Left lung (tissue), 10 donors: Measurements from ENCODE around the gene IFI27L1. TPM values are rescaled to one million over a fixed set of nuclear protein-coding genes. Genes with fewer than 3 reads are reported as not detected.

ENCODE experiments used
- ATAC-seq: fragments of 200-7000 bp; cut with Tn5 transposase; one replicate; pipeline ENCODE4 v1.9.1; 2020; ENCODE audit warnings: moderate library complexity
- DNase-seq, 4 donors: peaks; one replicate each; pipeline ENCODE4 v3.0.0-alpha.2; 2013 to 2020
- H3K27ac ChIP-seq, 2 donors: fragments of 200-600 bp; sonication (generic) in 1 of 2; one replicate each; pipeline versions ENCODE4 v1.5.0 to v1.8.0; 2020 to 2021
- H3K27me3 ChIP-seq, 2 donors: fragments of 200-600 bp; sonication (generic) in 1 of 2; one replicate each; pipeline versions ENCODE4 v1.5.0 to v1.8.0; 2020 to 2021
- H3K36me3 ChIP-seq, 2 donors: fragments of 200-600 bp; sonication (generic) in 1 of 2; one replicate each; pipeline versions ENCODE4 v1.5.0 to v1.8.0; 2020 to 2021
- H3K4me1 ChIP-seq, 2 donors: fragments of 200-600 bp; one replicate each; pipeline ENCODE4 v1.8.0; 2021
- H3K4me3 ChIP-seq, 2 donors: fragments of 200-600 bp; sonication (generic) in 1 of 2; one replicate each; pipeline versions ENCODE4 v1.5.0 to v1.8.0; 2020 to 2021; ENCODE audit warnings: mild to moderate bottlenecking in 1 of 2
- H3K9me3 ChIP-seq, 2 donors: fragments of 200-600 bp; sonication (generic) in 1 of 2; one replicate each; pipeline versions ENCODE4 v1.5.0 to v1.8.0; 2020 to 2021
- intact Hi-C, 2 donors: fragments of 100-400 bp; cut with DNase I; formaldehyde crosslinking; loops; one replicate each; pipeline versions ENCODE4 v1.11.2 to v1.14.2; 2022
- polyA plus RNA-seq, 6 donors: library from polyadenylated mRNA; unstranded; fragments of 120-200 nt; gene quantifications; one replicate each; pipeline ENCODE4 v1.2.1, GENCODE V29; 2013; ENCODE audit not compliant: insufficient read length in 6 of 6
- total RNA-seq, 2 donors: library from RNA; stranded (reverse); fragmentation: NEBNext Ultra II Directional; extraction: Animal tissue kit (Norgen Biotek cat#: 25700); gene quantifications; one replicate each; pipeline ENCODE4 v1.2.1, GENCODE V29; 2021
- TF ChIP-seq, protein P1 (sequence below), 2 donors: fragments of 200-600 bp; sonication (generic) in 1 of 2; IDR thresholded peaks; one replicate each; pipeline versions ENCODE4 v1.5.0 to v1.8.0; 2021; ENCODE audit warnings: antibody characterized with exemption in 2 of 2
- donor health status: DM: no; HTN: yes; CAD: no.
- donor health status: DM: no; HTN: no; CAD: no.

Gene IFI27L1
- total and polyA plus RNA-seq, 8 donors, result 20.3 to 34.3 (median 31.2) TPM

GRCh38 chr14:94037954-94038353 lies 43.2 kb upstream of the IFI27L1 start:
- H3K9me3 ChIP-seq, result no peaks in the 10 kb centered on the region
- H3K4me3 ChIP-seq, result no peak overlapping the region
- ATAC-seq, result no peak
- intact Hi-C loops, result no loop called here
- TF ChIP-seq, protein P1, sequence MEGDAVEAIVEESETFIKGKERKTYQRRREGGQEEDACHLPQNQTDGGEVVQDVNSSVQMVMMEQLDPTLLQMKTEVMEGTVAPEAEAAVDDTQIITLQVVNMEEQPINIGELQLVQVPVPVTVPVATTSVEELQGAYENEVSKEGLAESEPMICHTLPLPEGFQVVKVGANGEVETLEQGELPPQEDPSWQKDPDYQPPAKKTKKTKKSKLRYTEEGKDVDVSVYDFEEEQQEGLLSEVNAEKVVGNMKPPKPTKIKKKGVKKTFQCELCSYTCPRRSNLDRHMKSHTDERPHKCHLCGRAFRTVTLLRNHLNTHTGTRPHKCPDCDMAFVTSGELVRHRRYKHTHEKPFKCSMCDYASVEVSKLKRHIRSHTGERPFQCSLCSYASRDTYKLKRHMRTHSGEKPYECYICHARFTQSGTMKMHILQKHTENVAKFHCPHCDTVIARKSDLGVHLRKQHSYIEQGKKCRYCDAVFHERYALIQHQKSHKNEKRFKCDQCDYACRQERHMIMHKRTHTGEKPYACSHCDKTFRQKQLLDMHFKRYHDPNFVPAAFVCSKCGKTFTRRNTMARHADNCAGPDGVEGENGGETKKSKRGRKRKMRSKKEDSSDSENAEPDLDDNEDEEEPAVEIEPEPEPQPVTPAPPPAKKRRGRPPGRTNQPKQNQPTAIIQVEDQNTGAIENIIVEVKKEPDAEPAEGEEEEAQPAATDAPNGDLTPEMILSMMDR (IDR thresholded peaks at IDR 0.05), result no peak
- H3K4me1 ChIP-seq, result peaks cover 3% of the 10 kb centered on the region in 2 donors
- no peaks in the 10 kb centered on the region for H3K36me3 ChIP-seq
- no peak overlapping the region for H3K27ac ChIP-seq
- H3K27me3 ChIP-seq, result no peaks in the 10 kb centered on the region
- no peak for DNase-seq

DNA sequence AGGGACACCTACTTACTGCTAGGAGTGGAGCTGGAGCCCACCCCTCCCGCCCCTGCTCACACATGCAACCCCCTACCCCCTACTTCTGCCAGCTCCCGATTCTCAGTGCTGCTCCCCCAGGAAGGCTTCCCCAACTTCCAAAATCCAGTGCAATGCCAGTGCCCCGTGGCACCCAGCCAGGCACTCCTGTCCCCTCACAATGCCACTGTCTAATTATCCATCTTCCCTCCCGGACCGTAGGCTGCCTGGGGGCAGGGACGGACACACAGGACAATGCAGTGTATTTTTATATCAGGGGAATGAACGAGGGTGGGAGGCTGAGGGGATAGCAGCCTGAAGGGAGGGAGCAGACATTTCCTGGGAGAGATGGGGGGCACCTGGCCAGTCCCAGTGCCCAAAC lies 42.6 kb upstream of the IFI27L1 start:
- Histone ChIP-seq H3K4me1 (peaks cover 3% of the 10 kb centered on the region in 2 donors), H3K27me3 (no peaks in the 10 kb centered on the region), H3K9me3 (no peaks in the 10 kb centered on the region), H3K36me3 (peaks cover 0 to 1% of the 10 kb centered on the region in 2 donors), H3K27ac (no peak overlapping the region), H3K4me3 (no peak overlapping the region)
- ATAC-seq (no peak), DNase-seq (no peak)
- intact Hi-C loops, result no loop called here
- TF ChIP-seq, protein P1 (IDR thresholded peaks at IDR 0.05), result no peak

DNA sequence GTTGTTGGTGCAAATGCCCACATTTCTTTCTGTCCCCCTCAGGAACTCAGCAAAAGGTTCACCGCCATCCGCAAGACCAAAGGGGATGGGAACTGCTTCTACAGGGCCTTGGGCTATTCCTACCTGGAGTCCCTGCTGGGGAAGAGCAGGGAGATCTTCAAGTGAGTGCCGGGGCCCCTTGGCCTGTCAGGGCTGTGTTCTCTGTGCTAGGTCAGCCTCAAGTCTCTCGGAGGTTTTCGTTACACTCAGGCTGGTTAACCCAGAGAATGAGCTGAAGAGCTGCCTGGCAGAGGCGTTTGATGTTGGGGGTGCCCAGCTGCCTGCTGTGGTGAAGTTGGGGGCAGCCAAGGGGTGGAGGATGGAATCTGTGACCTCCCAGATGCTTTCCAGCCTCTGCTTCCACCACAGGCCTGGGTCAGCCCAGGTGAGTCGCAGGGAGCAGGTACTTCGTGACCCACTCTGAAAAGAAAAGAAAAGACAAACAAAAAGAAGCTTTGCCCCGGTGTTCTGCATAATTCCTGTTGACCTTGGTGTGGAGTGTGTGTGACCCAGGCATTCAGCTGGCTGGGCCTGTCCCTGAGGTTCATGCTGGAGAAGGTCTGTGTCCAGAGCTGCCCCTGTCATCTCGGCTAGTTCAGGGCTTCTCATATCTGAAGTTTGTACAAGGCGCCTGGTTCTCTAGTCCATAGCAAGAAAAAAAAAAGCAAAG lies 42.0 kb upstream of the IFI27L1 start:
- no peaks in the 10 kb centered on the region for H3K9me3 ChIP-seq
- H3K4me3 ChIP-seq, result no peak overlapping the region
- TF ChIP-seq, protein P1 (IDR thresholded peaks at IDR 0.05), result no peak
- peaks cover 0 to 7% of the 10 kb centered on the region in 2 donors for H3K36me3 ChIP-seq
- H3K4me1 ChIP-seq, result peaks cover 3% of the 10 kb centered on the region in 2 donors
- intact Hi-C loops, result no loop called here
- no peak for ATAC-seq
- no peak for DNase-seq
- H3K27ac ChIP-seq, result no peak overlapping the region
- no peaks in the 10 kb centered on the region for H3K27me3 ChIP-seq

GRCh38 chr14:94040247-94040646 lies 40.9 kb upstream of the IFI27L1 start:
- TF ChIP-seq, protein P1 (IDR thresholded peaks at IDR 0.05), result no peak
- intact Hi-C loops, result loop anchor here in 1 of 2 donors (10.0 kb wide), 1 partner anchor 95 kb away; no protein-coding TSS in a partner anchor
- H3K9me3 ChIP-seq, result no peaks in the 10 kb centered on the region

GRCh38 chr14:94040796-94041195 lies 40.3 kb upstream of the IFI27L1 start:
- TF ChIP-seq, protein P1 (IDR thresholded peaks at IDR 0.05), result no peak
- no peak for ATAC-seq
- Histone ChIP-seq H3K27ac (no peak overlapping the region), H3K4me1 (peaks cover 3% of the 10 kb centered on the region in 2 donors), H3K4me3 (no peak overlapping the region), H3K27me3 (no peaks in the 10 kb centered on the region), H3K9me3 (no peaks in the 10 kb centered on the region), H3K36me3 (peaks cover 0 to 24% of the 10 kb centered on the region in 2 donors)
- DNase-seq, result no peak
- intact Hi-C loops, result loop anchor here in 1 of 2 donors (10.0 kb wide), 1 partner anchor 94 kb away; no protein-coding TSS in a partner anchor

More at GRCh38 chr14:94040247-94040646, 40.9 kb upstream of the IFI27L1 start:
- no peak overlapping the region for H3K4me3 ChIP-seq
- H3K27ac ChIP-seq, result no peak overlapping the region
- no peak for ATAC-seq
- H3K36me3 ChIP-seq, result peaks cover 0 to 19% of the 10 kb centered on the region in 2 donors
- H3K27me3 ChIP-seq, result no peaks in the 10 kb centered on the region
- H3K4me1 ChIP-seq, result peaks cover 3% of the 10 kb centered on the region in 2 donors
- no peak for DNase-seq
